Measurements from ENCODE around the gene AKNAD1.

Gene AKNAD1

GRCh38 chr1:108830119-108831008, 26.5 kb downstream of the AKNAD1 start:
- no peak for DNase-seq (ENCODE audit: low read depth)

GRCh38 chr1:108829498-108829916, 27.4 kb downstream of the AKNAD1 start:
- no peak for DNase-seq (ENCODE audit: low read depth)

- peak; percentile 31 for DNase-seq (ENCODE audit: low read depth)
These were observed 28.6 kb downstream of the AKNAD1 start for GRCh38 chr1:108828074-108828961.

- no peak for DNase-seq (ENCODE audit: low read depth)
These were observed 30.7 kb downstream of the AKNAD1 start for GRCh38 chr1:108826081-108826635.

GRCh38 chr1:108824051-108824450, 32.8 kb downstream of the AKNAD1 start:
- no peak for DNase-seq (ENCODE audit: low read depth)

GRCh38 chr1:108823632-108824031, 33.3 kb downstream of the AKNAD1 start:
- no peak for DNase-seq (ENCODE audit: low read depth)

- DNase-seq (ENCODE audit: low read depth), result no peak
These were observed 37.0 kb downstream of the AKNAD1 start for GRCh38 chr1:108819878-108820277.

- DNase-seq (ENCODE audit: low read depth), result no peak
These were observed 39.1 kb downstream of the AKNAD1 start for GRCh38 chr1:108817811-108818210.

- DNase-seq (ENCODE audit: low read depth), result no peak
These were observed 39.9 kb downstream of the AKNAD1 start for GRCh38 chr1:108817016-108817415.

GRCh38 chr1:108816049-108816893, 40.6 kb downstream of the AKNAD1 start:
- no peak for DNase-seq (ENCODE audit: low read depth)

GRCh38 chr1:108815566-108815965, 41.3 kb downstream of the AKNAD1 start:
- no peak for DNase-seq (ENCODE audit: low read depth)

- no peak for DNase-seq (ENCODE audit: low read depth)
These were observed 42.4 kb downstream of the AKNAD1 start for GRCh38 chr1:108814343-108815125.

- DNase-seq (ENCODE audit: low read depth), result no peak
These were observed 43.6 kb downstream of the AKNAD1 start for GRCh38 chr1:108813326-108813725.

GRCh38 chr1:108811611-108812010, 45.3 kb downstream of the AKNAD1 start:
- no peak for DNase-seq (ENCODE audit: low read depth)

- no peak for DNase-seq (ENCODE audit: low read depth)
These were observed 48.5 kb downstream of the AKNAD1 start for GRCh38 chr1:108808438-108808837.

GRCh38 chr1:108803548-108803947, 53.3 kb downstream of the AKNAD1 start:
- DNase-seq (ENCODE audit: low read depth), result no peak

GRCh38 chr1:108801101-108801500, 55.8 kb downstream of the AKNAD1 start:
- no peak for DNase-seq (ENCODE audit: low read depth)

GRCh38 chr1:108799001-108799400, 57.9 kb downstream of the AKNAD1 start:
- no peak for DNase-seq (ENCODE audit: low read depth)

GRCh38 chr1:108792420-108792819, 64.5 kb downstream of the AKNAD1 start:
- DNase-seq (ENCODE audit: low read depth), result no peak

- no peak for DNase-seq (ENCODE audit: low read depth)
These were observed 65.1 kb downstream of the AKNAD1 start for GRCh38 chr1:108791790-108792189.

- no peak for DNase-seq (ENCODE audit: low read depth)
These were observed 71.0 kb downstream of the AKNAD1 start for GRCh38 chr1:108785880-108786279.

Data from stimulated activated CD8-positive, alpha-beta memory T cell treated with anti-CD3 and anti-CD28 coated beads, Interleukin-12 subunit alpha, Interleukin-12 subunit beta, amount 100 ng/mL, for 1 hour (primary cell).